ENCODE results near the gene CEP131.

DNA sequence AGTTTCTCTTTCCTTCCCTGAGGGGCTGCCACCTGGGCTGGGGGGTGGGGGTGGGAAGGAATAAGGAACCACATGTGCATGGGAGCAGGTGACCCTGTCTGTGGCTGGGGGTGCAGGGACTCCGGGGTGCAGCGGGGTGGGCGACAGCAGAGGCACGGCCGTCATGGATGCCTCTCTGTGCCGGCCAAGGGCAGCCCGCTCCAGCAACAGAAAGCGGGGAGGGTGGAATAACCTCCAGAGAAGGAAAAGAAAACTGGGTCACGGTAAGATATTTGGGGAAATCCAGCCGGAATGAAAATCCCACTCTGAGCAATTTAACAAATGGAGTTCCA is 20.5 kb upstream of the CEP131 start:
- TF ChIP-seq EZH2 (IDR thresholded peaks at IDR 0.05; ENCODE audit: low read depth, low read length, severe bottlenecking) (no peak), SAP30 (IDR thresholded peaks at IDR 0.05; ENCODE audit: insufficient read depth, insufficient replicate concordance, low read length) (no peak), ZNF274 (IDR thresholded peaks at IDR 0.05; ENCODE audit: borderline replicate concordance, extremely low read depth, low read length) (no peak), CREB1 (IDR thresholded peaks at IDR 0.05) (no peak), CHD2 (IDR thresholded peaks at IDR 0.05; ENCODE audit: low read length) (no peak), TAF1 (IDR thresholded peaks at IDR 0.05; ENCODE audit: low read depth, low read length) (no peak), RNF2 (IDR thresholded peaks at IDR 0.05; ENCODE audit: borderline replicate concordance, low read depth, low read length, missing control alignments, poor library complexity, severe bottlenecking) (no peak), JUN (IDR thresholded peaks at IDR 0.05; ENCODE audit: low read depth, low read length) (no peak), RAD21 (IDR thresholded peaks at IDR 0.05 in 1 of 2, conservative IDR thresholded peaks at IDR 0.05 in 1 of 2; ENCODE audit: low read depth in 2 of 2, low read length in 2 of 2) (no peak)
- TF ChIP-seq, protein P1, sequence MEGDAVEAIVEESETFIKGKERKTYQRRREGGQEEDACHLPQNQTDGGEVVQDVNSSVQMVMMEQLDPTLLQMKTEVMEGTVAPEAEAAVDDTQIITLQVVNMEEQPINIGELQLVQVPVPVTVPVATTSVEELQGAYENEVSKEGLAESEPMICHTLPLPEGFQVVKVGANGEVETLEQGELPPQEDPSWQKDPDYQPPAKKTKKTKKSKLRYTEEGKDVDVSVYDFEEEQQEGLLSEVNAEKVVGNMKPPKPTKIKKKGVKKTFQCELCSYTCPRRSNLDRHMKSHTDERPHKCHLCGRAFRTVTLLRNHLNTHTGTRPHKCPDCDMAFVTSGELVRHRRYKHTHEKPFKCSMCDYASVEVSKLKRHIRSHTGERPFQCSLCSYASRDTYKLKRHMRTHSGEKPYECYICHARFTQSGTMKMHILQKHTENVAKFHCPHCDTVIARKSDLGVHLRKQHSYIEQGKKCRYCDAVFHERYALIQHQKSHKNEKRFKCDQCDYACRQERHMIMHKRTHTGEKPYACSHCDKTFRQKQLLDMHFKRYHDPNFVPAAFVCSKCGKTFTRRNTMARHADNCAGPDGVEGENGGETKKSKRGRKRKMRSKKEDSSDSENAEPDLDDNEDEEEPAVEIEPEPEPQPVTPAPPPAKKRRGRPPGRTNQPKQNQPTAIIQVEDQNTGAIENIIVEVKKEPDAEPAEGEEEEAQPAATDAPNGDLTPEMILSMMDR (IDR thresholded peaks at IDR 0.05; ENCODE audit: control extremely low read depth in 1 of 3, insufficient read depth in 1 of 3, low read depth in 1 of 3, low read length in 3 of 3): no peak

Data from H1 (cell line).